Activated naive CD4-positive, alpha-beta T cell treated with anti-CD3 and anti-CD28 coated beads for 36 hours (primary cell): ENCODE results near the gene ITGB5. TPM values are rescaled to one million over a fixed set of nuclear protein-coding genes. Genes with fewer than 3 reads are reported as not detected.

Experiments
- CTCF ChIA-PET: fragments of 350-600 bp; sonication (Branson Sonifier 250); formaldehyde crosslinking; loops from one replicate; lab custom pipeline; 2021; ENCODE audit warnings: antibody characterized with exemption; lab: Charles Lee
- DNase-seq: peaks from one replicate; pipeline ENCODE4 v3.0.0-alpha.2; 2020
- H3K27ac Mint-ChIP-seq: one replicate; pipeline ENCODE4 v1.8.0; 2021; ENCODE audit warnings: mild to moderate bottlenecking, mixed read lengths
- H3K27me3 Mint-ChIP-seq: one replicate; pipeline ENCODE4 v1.8.0; 2021; ENCODE audit warnings: low read depth, mixed read lengths
- H3K36me3 Mint-ChIP-seq: one replicate; pipeline ENCODE4 v1.8.0; 2021; ENCODE audit warnings: low read depth, mixed read lengths
- H3K4me1 Mint-ChIP-seq: one replicate; pipeline ENCODE4 v1.8.0; 2021; ENCODE audit warnings: low read depth, mixed read lengths
- H3K4me3 Mint-ChIP-seq: one replicate; pipeline ENCODE4 v1.8.0; 2021; ENCODE audit warnings: mild to moderate bottlenecking, moderate library complexity, mixed read lengths
- H3K9me3 Mint-ChIP-seq: one replicate; pipeline ENCODE4 v1.8.0; 2021; ENCODE audit warnings: mixed read lengths
- intact Hi-C: fragments of 100-400 bp; cut with micrococcal nuclease; formaldehyde crosslinking; loops from one replicate; pipeline ENCODE4 v1.15.1; 2023
- total RNA-seq, 2 experiments: library from RNA; stranded (reverse); gene quantifications; one replicate each; pipeline ENCODE4 v1.2.3, GENCODE V29; 2021

Gene ITGB5
- total RNA-seq, 2 experiments from 2014 or later: 0.31 to 0.59 TPM

GRCh38 chr3:124839896-124840295 is 47.3 kb downstream of the ITGB5 start:
- intact Hi-C loops: no loop called here
- Mint-ChIP-seq H3K36me3 (no peaks in the 10 kb centered on the region), H3K4me1 (peaks cover 7% of the 10 kb centered on the region), H3K9me3 (no peaks in the 10 kb centered on the region), H3K27ac (no peak overlapping the region), H3K27me3 (peaks cover 5% of the 10 kb centered on the region), H3K4me3 (no peak overlapping the region)
- no peak for DNase-seq
- CTCF ChIA-PET: no interaction called here

- Mint-ChIP-seq H3K27ac (no peak overlapping the region), H3K4me1 (peaks cover 9% of the 10 kb centered on the region), H3K27me3 (peaks cover 7% of the 10 kb centered on the region), H3K9me3 (no peaks in the 10 kb centered on the region), H3K36me3 (no peaks in the 10 kb centered on the region), H3K4me3 (no peak overlapping the region)
- intact Hi-C loops: no loop called here
- DNase-seq: no peak
- CTCF ChIA-PET: no interaction called here
Observed at GRCh38 chr3:124838963-124839362, 48.2 kb downstream of the ITGB5 start.

- Mint-ChIP-seq H3K36me3 (no peaks in the 10 kb centered on the region), H3K4me1 (peaks cover 9% of the 10 kb centered on the region), H3K4me3 (no peak overlapping the region), H3K27ac (no peak overlapping the region), H3K27me3 (peaks cover 7% of the 10 kb centered on the region), H3K9me3 (no peaks in the 10 kb centered on the region)
- CTCF ChIA-PET: no interaction called here
- intact Hi-C loops: no loop called here
- no peak for DNase-seq
Observed at GRCh38 chr3:124837730-124838186, 49.4 kb downstream of the ITGB5 start.

- peaks cover 7% of the 10 kb centered on the region for H3K27me3 Mint-ChIP-seq
- H3K27ac Mint-ChIP-seq: no peak overlapping the region
- H3K9me3 Mint-ChIP-seq: no peaks in the 10 kb centered on the region
- H3K4me1 Mint-ChIP-seq: peaks cover 9% of the 10 kb centered on the region
- intact Hi-C loops: no loop called here
- DNase-seq: no peak
- no peaks in the 10 kb centered on the region for H3K36me3 Mint-ChIP-seq
- H3K4me3 Mint-ChIP-seq: no peak overlapping the region
- CTCF ChIA-PET: no interaction called here
Observed at GRCh38 chr3:124837065-124837464, 50.1 kb downstream of the ITGB5 start.

- intact Hi-C loops: no loop called here
- peaks cover 9% of the 10 kb centered on the region for H3K4me1 Mint-ChIP-seq
Observed at GRCh38 chr3:124836448-124836847, 50.7 kb downstream of the ITGB5 start.

GRCh38 chr3:124834723-124835718 is 52.1 kb downstream of the ITGB5 start:
- intact Hi-C loops: loop anchor here (1.0 kb wide), 2 partner anchors 51 to 66 kb away; no protein-coding TSS in a partner anchor
- peak overlapping the region; percentile 6 for H3K27ac Mint-ChIP-seq

More at GRCh38 chr3:124836448-124836847, 50.7 kb downstream of the ITGB5 start:
- no peak overlapping the region for H3K4me3 Mint-ChIP-seq
- no peaks in the 10 kb centered on the region for H3K9me3 Mint-ChIP-seq
- H3K36me3 Mint-ChIP-seq: no peaks in the 10 kb centered on the region
- CTCF ChIA-PET: no interaction called here
- no peak overlapping the region for H3K27ac Mint-ChIP-seq
- DNase-seq: no peak
- H3K27me3 Mint-ChIP-seq: peaks cover 7% of the 10 kb centered on the region

GRCh38 chr3:124833710-124834332 is 53.3 kb downstream of the ITGB5 start:
- peaks cover 9% of the 10 kb centered on the region for H3K4me1 Mint-ChIP-seq
- no peak overlapping the region for H3K27ac Mint-ChIP-seq
- H3K4me3 Mint-ChIP-seq: no peak overlapping the region
- no peaks in the 10 kb centered on the region for H3K9me3 Mint-ChIP-seq
- peaks cover 7% of the 10 kb centered on the region for H3K27me3 Mint-ChIP-seq
- CTCF ChIA-PET: no interaction called here
- H3K36me3 Mint-ChIP-seq: no peaks in the 10 kb centered on the region
- intact Hi-C loops: no loop called here
- DNase-seq: no peak

More at GRCh38 chr3:124834723-124835718, 52.1 kb downstream of the ITGB5 start:
- Mint-ChIP-seq H3K27me3 (peaks cover 7% of the 10 kb centered on the region), H3K36me3 (no peaks in the 10 kb centered on the region), H3K9me3 (no peaks in the 10 kb centered on the region), H3K4me3 (peak overlapping the region; percentile 64), H3K4me1 (peaks cover 9% of the 10 kb centered on the region)
- peak; percentile 83 for DNase-seq
- CTCF ChIA-PET: interaction anchor here (0.6 to 1.0 kb wide), 3 partner anchors 48 to 195 kb away, joined by 3 to 6 read pairs (median 3); no protein-coding TSS in a partner anchor

GRCh38 chr3:124832782-124833709 is 54.1 kb downstream of the ITGB5 start:
- intact Hi-C loops: no loop called here
- Mint-ChIP-seq H3K4me3 (no peak overlapping the region), H3K4me1 (peaks cover 9% of the 10 kb centered on the region), H3K27me3 (peaks cover 7% of the 10 kb centered on the region), H3K27ac (no peak overlapping the region), H3K36me3 (no peaks in the 10 kb centered on the region), H3K9me3 (no peaks in the 10 kb centered on the region)
- DNase-seq: no peak
- CTCF ChIA-PET: interaction anchor here (0.6 kb wide), 1 partner anchor 68 kb away, joined by 3 read pairs; no protein-coding TSS in a partner anchor

- Mint-ChIP-seq H3K4me3 (no peak overlapping the region), H3K4me1 (peaks cover 9% of the 10 kb centered on the region), H3K9me3 (no peaks in the 10 kb centered on the region), H3K27me3 (peaks cover 7% of the 10 kb centered on the region), H3K27ac (no peak overlapping the region), H3K36me3 (no peaks in the 10 kb centered on the region)
- no peak for DNase-seq
- intact Hi-C loops: no loop called here
- CTCF ChIA-PET: interaction anchor here (0.6 kb wide), 1 partner anchor 53 kb away, joined by 3 read pairs; no protein-coding TSS in a partner anchor
Observed at GRCh38 chr3:124831628-124832199, 55.5 kb downstream of the ITGB5 start.

- intact Hi-C loops: no loop called here
- Mint-ChIP-seq H3K4me3 (no peak overlapping the region), H3K4me1 (peaks cover 3% of the 10 kb centered on the region), H3K36me3 (no peaks in the 10 kb centered on the region), H3K9me3 (no peaks in the 10 kb centered on the region), H3K27me3 (peaks cover 2% of the 10 kb centered on the region), H3K27ac (no peak overlapping the region)
- no peak for DNase-seq
- CTCF ChIA-PET: no interaction called here
Observed at GRCh38 chr3:124829819-124830554, 57.2 kb downstream of the ITGB5 start.
